ENCODE data around the gene PNKP.

The PNKP gene

DNA sequence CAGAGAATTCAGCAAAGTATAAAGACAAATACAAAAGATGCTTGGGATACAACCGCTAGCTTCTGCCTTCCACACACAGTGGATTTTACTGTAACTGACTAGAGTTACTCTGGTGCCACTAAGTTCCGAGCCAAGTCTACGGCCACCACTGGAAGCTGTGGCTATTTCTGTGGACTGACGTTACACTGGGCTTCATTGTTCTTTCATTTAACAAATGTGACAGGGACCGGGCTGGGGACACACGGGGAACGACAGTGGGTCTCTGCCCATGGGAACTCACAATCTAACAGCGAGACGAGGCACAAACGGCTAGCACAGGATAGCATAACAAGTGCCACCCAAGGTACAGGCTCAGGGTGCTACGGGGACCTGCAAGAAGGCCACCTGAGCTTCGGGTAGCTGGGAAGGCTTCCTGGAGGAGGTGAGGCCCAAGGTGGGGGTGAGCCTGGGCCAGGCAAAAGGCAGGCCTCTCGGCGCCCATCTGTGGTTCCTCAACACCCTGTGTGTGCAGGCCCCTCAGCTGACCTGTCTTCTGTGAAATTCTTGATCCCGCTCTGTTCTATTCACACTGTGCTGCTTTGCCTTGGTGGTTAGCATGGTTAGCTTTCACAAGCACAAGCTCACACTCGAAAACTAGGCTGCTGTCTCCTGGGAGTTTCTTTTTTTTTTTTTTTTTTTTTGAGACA lies 39.6 kb upstream of the PNKP start:
- Histone ChIP-seq H3K9me3 (ENCODE audit: control insufficient read depth in 2 of 2, low read length in 2 of 2) (no peaks in the 10 kb centered on the region), H3K27ac (ENCODE audit: low read depth in 2 of 2, low read length in 2 of 2) (no peak overlapping the region)

DNA sequence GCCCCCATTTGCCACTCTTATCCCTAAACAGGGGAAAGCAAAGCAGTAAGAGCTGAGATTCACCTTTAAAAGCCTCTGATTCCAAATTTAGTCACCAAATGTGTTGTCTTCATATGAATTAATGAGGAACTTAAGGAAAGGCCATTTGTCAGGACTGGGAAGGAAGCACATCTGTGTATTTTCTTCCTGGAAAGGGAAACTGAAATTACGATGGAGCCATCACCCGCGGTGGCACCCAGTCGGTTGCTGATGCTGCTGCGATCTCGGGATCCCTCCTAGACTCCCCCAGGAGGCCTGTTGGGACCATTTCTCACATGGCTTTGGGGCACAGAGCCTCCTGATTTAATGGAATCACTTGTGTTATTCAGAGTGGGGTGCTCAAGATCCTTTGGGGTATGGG lies 36.8 kb upstream of the PNKP start:
- Histone ChIP-seq H3K9ac (ENCODE audit: low read depth in 1 of 2, low read length in 2 of 2) (no peak overlapping the region), H3K27me3 (ENCODE audit: control insufficient read depth in 2 of 2, insufficient read depth in 2 of 2, low read length in 2 of 2) (no peaks in the 10 kb centered on the region), H3K27ac (ENCODE audit: low read depth in 2 of 2, low read length in 2 of 2) (no peak overlapping the region), H3K4me3 (ENCODE audit: low read length in 2 of 2) (no peak overlapping the region), H3K9me3 (ENCODE audit: control insufficient read depth in 2 of 2, low read length in 2 of 2) (no peaks in the 10 kb centered on the region), H3K4me1 (ENCODE audit: control insufficient read depth in 2 of 2, insufficient read depth in 2 of 2, low read length in 2 of 2) (no peaks in the 10 kb centered on the region), H3K36me3 (ENCODE audit: control insufficient read depth in 2 of 2, insufficient read depth in 2 of 2, low read length in 2 of 2) (peaks cover 18 to 22% of the 10 kb centered on the region in 2 donors)

More for the DNA sequence above, 39.6 kb upstream of the PNKP start:
- Histone ChIP-seq H3K9ac (ENCODE audit: low read depth in 1 of 2, low read length in 2 of 2) (no peak overlapping the region), H3K4me3 (ENCODE audit: low read length in 2 of 2) (no peak overlapping the region), H3K4me1 (ENCODE audit: control insufficient read depth in 2 of 2, insufficient read depth in 2 of 2, low read length in 2 of 2) (peaks cover 0 to 2% of the 10 kb centered on the region in 2 donors), H3K36me3 (ENCODE audit: control insufficient read depth in 2 of 2, insufficient read depth in 2 of 2, low read length in 2 of 2) (peaks cover 19 to 31% of the 10 kb centered on the region in 2 donors), H3K27me3 (ENCODE audit: control insufficient read depth in 2 of 2, insufficient read depth in 2 of 2, low read length in 2 of 2) (no peaks in the 10 kb centered on the region)

GRCh38 chr19:49896863-49897621 lies 29.7 kb upstream of the PNKP start, which contains the start of gene IL4I1:
Gene IL4I1 (minus strand): TSS chr19:49896887. CDS start chr19:49896160, 727 bp downstream.
- Histone ChIP-seq H3K4me3 (ENCODE audit: low read length in 2 of 2) (peak within 1 kb of the TSS in 1 of 2 donors; percentile 16), H3K9me3 (ENCODE audit: control insufficient read depth in 2 of 2, low read length in 2 of 2) (no peaks in the 10 kb centered on the region), H3K36me3 (ENCODE audit: control insufficient read depth in 2 of 2, insufficient read depth in 2 of 2, low read length in 2 of 2) (no peaks in the 10 kb centered on the region), H3K4me1 (ENCODE audit: control insufficient read depth in 2 of 2, insufficient read depth in 2 of 2, low read length in 2 of 2) (peaks cover 3 to 7% of the 10 kb centered on the region in 2 donors), H3K9ac (ENCODE audit: low read depth in 1 of 2, low read length in 2 of 2) (no peak within 1 kb of the TSS), H3K27ac (ENCODE audit: low read depth in 2 of 2, low read length in 2 of 2) (peak within 1 kb of the TSS; percentile 37 to 48), H3K27me3 (ENCODE audit: control insufficient read depth in 2 of 2, insufficient read depth in 2 of 2, low read length in 2 of 2) (no peaks in the 10 kb centered on the region)

DNA sequence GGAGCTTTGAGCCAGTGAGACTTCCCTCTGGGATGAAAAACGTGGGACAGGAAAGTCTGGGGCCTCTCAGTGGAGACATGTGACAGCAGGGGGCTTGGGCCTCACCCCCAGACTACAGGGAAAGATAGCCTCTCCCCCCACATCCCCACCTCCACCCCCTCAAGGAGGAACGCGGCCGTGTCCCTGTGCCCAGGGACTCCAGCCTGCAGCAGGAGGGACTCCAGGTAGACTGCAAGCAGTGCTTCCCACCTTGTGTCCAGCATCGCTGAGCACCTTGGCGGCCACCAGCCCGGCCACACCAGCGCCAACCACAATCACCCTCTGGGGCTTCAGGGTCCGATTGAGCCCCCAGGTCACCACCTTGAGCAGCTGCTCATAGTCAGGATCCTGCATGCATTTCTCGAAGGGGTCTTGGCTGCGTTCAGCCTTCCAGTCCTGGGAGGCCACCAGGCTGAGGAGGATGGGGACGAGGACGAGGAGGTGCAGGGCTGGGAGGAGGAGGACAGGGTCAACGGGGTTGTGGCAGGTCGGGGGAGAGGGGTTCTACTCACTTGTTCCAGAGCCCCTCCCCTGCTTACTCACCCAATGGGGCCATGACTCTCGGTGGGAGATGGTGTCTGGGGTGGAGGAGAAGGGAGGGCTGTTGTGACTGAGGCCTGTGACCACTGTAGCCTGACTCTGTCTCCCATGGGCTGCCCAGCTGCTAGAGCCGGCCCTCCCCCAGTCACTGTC lies 28.4 kb upstream of the PNKP start:
- no peaks in the 10 kb centered on the region for H3K27me3 ChIP-seq (ENCODE audit: control insufficient read depth in 2 of 2, insufficient read depth in 2 of 2, low read length in 2 of 2)
- no peak overlapping the region for H3K9ac ChIP-seq (ENCODE audit: low read depth in 1 of 2, low read length in 2 of 2)
- H3K4me3 ChIP-seq (ENCODE audit: low read length in 2 of 2) = no peak overlapping the region
- no peaks in the 10 kb centered on the region for H3K9me3 ChIP-seq (ENCODE audit: control insufficient read depth in 2 of 2, low read length in 2 of 2)
- peaks cover 3 to 7% of the 10 kb centered on the region in 2 donors for H3K4me1 ChIP-seq (ENCODE audit: control insufficient read depth in 2 of 2, insufficient read depth in 2 of 2, low read length in 2 of 2)
- peak overlapping the region in 1 of 2 donors; percentile 16 for H3K27ac ChIP-seq (ENCODE audit: low read depth in 2 of 2, low read length in 2 of 2)
- no peaks in the 10 kb centered on the region for H3K36me3 ChIP-seq (ENCODE audit: control insufficient read depth in 2 of 2, insufficient read depth in 2 of 2, low read length in 2 of 2)

GRCh38 chr19:49894879-49895565 lies 27.6 kb upstream of the PNKP start:
- H3K4me3 ChIP-seq (ENCODE audit: low read length in 2 of 2) = no peak overlapping the region
- H3K36me3 ChIP-seq (ENCODE audit: control insufficient read depth in 2 of 2, insufficient read depth in 2 of 2, low read length in 2 of 2) = no peaks in the 10 kb centered on the region
- H3K27me3 ChIP-seq (ENCODE audit: control insufficient read depth in 2 of 2, insufficient read depth in 2 of 2, low read length in 2 of 2) = no peaks in the 10 kb centered on the region
- peaks cover 7 to 10% of the 10 kb centered on the region in 2 donors for H3K4me1 ChIP-seq (ENCODE audit: control insufficient read depth in 2 of 2, insufficient read depth in 2 of 2, low read length in 2 of 2)
- H3K9me3 ChIP-seq (ENCODE audit: control insufficient read depth in 2 of 2, low read length in 2 of 2) = no peaks in the 10 kb centered on the region
- H3K9ac ChIP-seq (ENCODE audit: low read depth in 1 of 2, low read length in 2 of 2) = no peak overlapping the region
- H3K27ac ChIP-seq (ENCODE audit: low read depth in 2 of 2, low read length in 2 of 2) = no peak overlapping the region

GRCh38 chr19:49894011-49894664 lies 26.8 kb upstream of the PNKP start:
- H3K9ac ChIP-seq (ENCODE audit: low read depth in 1 of 2, low read length in 2 of 2) = no peak overlapping the region
- H3K9me3 ChIP-seq (ENCODE audit: control insufficient read depth in 2 of 2, low read length in 2 of 2) = no peaks in the 10 kb centered on the region
- no peak overlapping the region for H3K27ac ChIP-seq (ENCODE audit: low read depth in 2 of 2, low read length in 2 of 2)
- H3K4me3 ChIP-seq (ENCODE audit: low read length in 2 of 2) = no peak overlapping the region
- no peaks in the 10 kb centered on the region for H3K36me3 ChIP-seq (ENCODE audit: control insufficient read depth in 2 of 2, insufficient read depth in 2 of 2, low read length in 2 of 2)
- H3K4me1 ChIP-seq (ENCODE audit: control insufficient read depth in 2 of 2, insufficient read depth in 2 of 2, low read length in 2 of 2) = peaks cover 7 to 13% of the 10 kb centered on the region in 2 donors
- H3K27me3 ChIP-seq (ENCODE audit: control insufficient read depth in 2 of 2, insufficient read depth in 2 of 2, low read length in 2 of 2) = no peaks in the 10 kb centered on the region

DNA sequence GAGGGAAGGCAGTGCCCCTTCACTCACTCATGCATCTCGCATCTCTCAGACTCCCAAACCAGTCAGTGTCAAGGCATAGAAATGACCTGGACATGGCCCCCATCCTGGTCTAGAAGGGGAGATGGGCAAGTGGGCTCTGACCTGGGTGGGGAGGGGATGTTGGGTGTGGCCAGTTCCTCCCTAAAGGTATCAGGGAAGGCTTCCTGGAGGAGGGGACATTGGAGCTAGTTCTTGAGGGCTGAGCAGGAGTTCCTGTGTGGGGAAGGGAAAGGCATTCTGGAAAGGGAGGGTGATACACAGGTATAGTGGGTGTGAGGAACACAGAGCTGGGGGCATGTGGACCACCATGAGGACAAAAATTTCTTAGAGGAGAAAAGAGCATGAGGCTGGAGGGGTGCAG lies 25.3 kb upstream of the PNKP start:
- H3K4me3 ChIP-seq (ENCODE audit: low read length in 2 of 2) = no peak overlapping the region
- H3K4me1 ChIP-seq (ENCODE audit: control insufficient read depth in 2 of 2, insufficient read depth in 2 of 2, low read length in 2 of 2) = peaks cover 7 to 13% of the 10 kb centered on the region in 2 donors
- H3K27me3 ChIP-seq (ENCODE audit: control insufficient read depth in 2 of 2, insufficient read depth in 2 of 2, low read length in 2 of 2) = no peaks in the 10 kb centered on the region
- no peaks in the 10 kb centered on the region for H3K36me3 ChIP-seq (ENCODE audit: control insufficient read depth in 2 of 2, insufficient read depth in 2 of 2, low read length in 2 of 2)
- no peak overlapping the region for H3K27ac ChIP-seq (ENCODE audit: low read depth in 2 of 2, low read length in 2 of 2)
- no peak overlapping the region for H3K9ac ChIP-seq (ENCODE audit: low read depth in 1 of 2, low read length in 2 of 2)
- H3K9me3 ChIP-seq (ENCODE audit: control insufficient read depth in 2 of 2, low read length in 2 of 2) = no peaks in the 10 kb centered on the region

- H3K9me3 ChIP-seq (ENCODE audit: control insufficient read depth in 2 of 2, low read length in 2 of 2) = no peaks in the 10 kb centered on the region
- H3K9ac ChIP-seq (ENCODE audit: low read depth in 1 of 2, low read length in 2 of 2) = no peak overlapping the region
- no peaks in the 10 kb centered on the region for H3K27me3 ChIP-seq (ENCODE audit: control insufficient read depth in 2 of 2, insufficient read depth in 2 of 2, low read length in 2 of 2)
Observed at GRCh38 chr19:49891393-49891792, 24.0 kb upstream of the PNKP start.

More at GRCh38 chr19:49891393-49891792, 24.0 kb upstream of the PNKP start:
- no peak overlapping the region for H3K4me3 ChIP-seq (ENCODE audit: low read length in 2 of 2)
- no peaks in the 10 kb centered on the region for H3K36me3 ChIP-seq (ENCODE audit: control insufficient read depth in 2 of 2, insufficient read depth in 2 of 2, low read length in 2 of 2)
- no peak overlapping the region for H3K27ac ChIP-seq (ENCODE audit: low read depth in 2 of 2, low read length in 2 of 2)
- H3K4me1 ChIP-seq (ENCODE audit: control insufficient read depth in 2 of 2, insufficient read depth in 2 of 2, low read length in 2 of 2) = peaks cover 4 to 6% of the 10 kb centered on the region in 2 donors

Measured in mucosa of rectum (tissue), 2 donors.